HL-60/S4 treated with retinoic acid at 250 ng/mL for 4 days and 3 days (cell line): Measurements from ENCODE around the gene EIF4EBP2.

Experiments used
- in situ Hi-C: fragments of 300-500 bp; cut with MboI; formaldehyde crosslinking; loops from 2 replicates; pipeline ENCODE4 v1.7.0; 2022; ENCODE audit warnings: low sequenced_read_pairs

Gene EIF4EBP2

DNA sequence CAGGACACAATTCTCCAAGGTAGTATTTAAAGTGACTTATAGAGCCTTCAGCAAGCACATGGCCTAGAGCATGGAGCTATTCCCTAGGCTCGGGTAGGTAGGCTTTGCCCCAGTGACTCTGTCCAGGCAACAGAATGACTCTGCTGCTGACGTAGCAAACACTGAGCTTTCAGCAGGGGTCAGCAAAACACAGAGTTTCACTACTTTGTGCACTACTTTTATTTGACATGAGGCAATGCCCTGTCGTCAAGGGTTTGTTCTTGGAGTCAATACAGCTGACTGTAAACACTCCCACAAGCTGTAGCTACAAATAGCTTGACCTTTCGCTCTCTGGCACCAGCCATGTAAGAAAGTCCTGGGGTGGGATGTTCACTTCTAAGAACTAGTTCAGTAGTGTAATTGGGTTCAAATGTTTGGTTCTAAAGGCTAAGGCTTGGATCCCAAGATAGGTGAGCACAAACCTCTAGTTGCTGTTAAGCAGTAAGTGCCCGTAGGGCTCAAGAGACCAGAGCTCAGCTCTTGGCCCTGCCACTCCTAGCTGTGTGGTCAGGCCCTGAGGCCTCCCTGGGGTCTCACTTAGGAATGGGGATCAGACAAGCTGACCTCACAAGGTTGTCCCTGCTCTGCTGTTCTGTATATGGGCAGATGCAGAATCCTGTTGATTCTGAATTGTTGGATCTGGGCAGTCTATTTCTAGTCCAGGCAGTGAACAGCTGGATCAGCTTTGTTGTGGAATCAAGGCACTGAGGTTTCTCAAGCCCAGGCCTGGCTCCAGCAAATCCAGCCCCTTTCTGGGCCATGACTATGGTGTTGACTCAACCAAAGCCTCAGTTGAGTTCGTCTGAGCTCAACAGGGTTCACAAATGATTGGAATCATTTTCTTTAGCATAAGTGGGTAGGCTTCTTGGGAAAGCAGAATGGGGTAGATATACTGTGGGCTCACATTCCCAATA, 26.8 kb downstream of the EIF4EBP2 start:
- in situ Hi-C loops = no loop called here

DNA sequence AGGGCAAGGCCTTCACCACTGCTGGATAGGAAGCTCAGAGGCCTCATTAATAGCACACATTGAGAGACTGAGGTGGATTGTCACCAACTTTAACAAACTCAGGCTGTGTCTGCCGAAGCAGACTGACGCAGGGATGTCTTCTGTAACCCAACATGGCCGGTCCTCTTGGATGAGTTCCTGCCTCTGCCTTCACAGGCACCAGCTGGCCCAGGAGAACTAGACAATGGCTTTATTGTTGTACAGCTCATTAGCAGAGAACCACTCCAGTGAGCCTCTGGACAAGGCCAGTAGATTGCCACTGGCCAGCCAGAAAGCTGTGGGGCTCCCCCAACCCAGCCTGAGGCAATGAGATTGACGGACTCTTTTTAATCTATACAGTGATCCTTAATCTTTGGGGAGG, 28.2 kb downstream of the EIF4EBP2 start:
- in situ Hi-C loops = no loop called here

DNA sequence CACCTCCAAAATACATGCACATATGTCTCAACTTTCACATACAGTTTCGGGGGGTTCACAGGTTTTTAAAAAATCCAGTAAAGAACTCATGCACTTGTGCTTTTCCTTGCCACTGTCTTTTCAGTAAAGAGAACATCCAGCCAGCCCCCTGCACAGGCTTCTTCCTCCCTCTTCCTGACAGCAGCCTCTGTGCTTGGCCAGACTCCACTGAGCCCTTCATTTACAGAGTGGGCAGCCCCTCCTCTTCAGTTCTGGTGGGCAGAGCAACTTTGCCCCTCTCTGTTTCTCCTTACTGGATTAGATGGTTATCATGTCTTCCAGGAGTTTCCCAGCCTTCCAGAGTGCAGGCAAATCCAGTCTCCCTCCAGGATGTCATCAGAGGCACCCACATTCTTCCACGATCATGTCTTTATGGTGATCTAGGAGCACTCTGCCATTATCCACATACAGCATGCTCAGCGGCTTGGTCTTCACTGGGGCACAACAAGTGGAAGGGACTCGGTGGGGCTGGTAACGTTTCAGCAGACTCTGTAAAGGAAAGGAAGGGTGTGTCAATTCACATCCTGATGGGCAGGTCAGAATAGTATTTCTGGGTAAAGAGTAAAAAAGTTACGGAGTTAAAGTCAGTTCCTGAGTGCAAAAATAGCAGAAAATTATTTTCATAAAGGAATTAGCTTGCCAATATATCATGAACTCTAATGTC, 28.8 kb downstream of the EIF4EBP2 start:
- in situ Hi-C loops = no loop called here

DNA sequence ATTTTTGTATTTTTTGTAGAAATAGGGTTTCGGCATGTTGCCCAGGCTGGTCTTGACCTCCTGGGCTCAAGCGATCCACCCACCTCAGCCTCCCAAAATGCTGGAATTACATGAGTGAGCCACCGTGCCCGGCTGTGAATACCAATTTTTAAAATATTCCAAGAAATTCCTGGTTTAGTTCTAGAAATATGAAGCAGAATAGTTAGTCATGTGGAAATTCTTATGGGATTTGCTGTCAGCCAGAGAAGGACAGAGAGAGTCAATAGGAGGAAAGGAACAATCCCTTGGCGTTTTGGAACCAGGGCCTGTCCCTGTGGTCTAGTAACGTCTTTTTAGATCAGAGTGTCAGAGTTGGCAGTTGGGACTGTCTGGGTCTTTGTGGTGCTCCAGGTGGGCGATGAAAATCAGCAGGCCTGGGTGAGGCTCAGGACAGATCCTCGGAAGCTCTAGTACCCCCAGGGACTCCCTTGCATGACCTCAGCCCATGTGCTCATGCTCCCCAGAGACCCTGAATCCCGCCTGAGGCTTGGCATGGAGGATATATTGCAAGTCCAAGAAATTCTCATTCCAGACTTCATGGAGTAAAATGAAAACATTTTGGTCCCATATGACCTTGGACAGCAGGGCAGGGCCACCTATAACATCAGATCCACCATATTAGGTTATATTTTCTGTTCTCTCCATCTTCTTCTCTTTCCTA, 29.8 kb downstream of the EIF4EBP2 start:
- in situ Hi-C loops = no loop called here

DNA sequence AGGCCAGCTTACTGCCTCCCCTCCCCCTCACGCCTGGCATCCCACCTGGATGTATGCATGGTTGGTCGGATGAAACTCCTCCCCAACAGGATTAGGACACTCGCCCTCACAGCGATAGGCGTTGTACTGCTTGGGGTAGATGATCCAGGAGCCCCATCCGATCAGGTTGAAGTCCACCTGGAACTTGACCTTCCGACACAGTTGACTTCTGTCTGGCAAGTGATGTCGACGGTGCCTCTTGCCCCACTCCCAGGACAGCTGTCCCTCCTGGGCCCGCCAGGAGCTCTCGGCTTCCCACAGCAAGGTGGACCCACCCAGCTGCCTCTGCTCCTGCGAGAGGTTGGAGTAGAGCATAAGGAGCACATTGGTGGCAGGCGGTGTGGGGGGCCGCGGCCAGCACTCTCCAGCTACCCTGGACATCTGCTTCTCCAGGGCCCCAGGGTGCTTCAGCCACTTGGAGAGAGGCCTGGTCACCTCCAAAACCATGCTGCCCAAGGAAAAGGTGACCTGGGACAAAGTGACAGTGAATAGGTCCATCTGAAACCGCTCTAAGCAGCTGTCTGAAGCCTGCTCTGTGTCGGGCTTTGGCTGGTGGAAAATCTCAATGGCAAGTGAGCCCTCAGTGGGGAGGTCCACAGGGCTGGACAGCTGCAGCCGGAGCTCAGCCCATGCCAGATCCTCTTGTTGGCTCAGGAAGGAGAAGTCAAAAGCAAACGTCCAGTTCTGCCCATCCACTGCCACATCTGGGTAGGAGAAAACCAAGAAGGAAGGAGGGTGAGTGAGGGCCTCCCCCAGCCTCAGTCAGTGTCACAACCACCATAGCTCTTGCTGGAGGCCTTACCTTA, 31.5 kb downstream of the EIF4EBP2 start:
- in situ Hi-C loops = no loop called here

DNA sequence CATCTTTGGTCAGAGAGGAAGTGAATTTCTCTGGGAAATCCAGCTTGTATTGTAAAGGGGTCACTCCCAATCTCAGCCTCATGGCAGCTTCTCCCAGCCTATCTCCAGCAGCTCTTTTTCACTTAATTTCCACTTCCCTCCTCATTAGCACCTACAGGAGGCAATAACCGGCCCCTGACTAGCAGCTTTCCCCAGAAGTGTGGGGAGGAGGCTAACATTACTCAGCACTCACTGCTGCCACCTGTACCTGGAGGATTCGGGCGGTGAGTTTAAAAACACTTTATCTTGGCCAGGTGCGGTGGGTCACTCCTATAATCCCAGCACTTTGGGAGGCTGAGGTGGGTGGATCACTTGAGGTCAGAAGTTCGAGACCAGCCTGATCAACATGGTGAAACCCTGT, 33.8 kb downstream of the EIF4EBP2 start:
- in situ Hi-C loops = no loop called here

DNA sequence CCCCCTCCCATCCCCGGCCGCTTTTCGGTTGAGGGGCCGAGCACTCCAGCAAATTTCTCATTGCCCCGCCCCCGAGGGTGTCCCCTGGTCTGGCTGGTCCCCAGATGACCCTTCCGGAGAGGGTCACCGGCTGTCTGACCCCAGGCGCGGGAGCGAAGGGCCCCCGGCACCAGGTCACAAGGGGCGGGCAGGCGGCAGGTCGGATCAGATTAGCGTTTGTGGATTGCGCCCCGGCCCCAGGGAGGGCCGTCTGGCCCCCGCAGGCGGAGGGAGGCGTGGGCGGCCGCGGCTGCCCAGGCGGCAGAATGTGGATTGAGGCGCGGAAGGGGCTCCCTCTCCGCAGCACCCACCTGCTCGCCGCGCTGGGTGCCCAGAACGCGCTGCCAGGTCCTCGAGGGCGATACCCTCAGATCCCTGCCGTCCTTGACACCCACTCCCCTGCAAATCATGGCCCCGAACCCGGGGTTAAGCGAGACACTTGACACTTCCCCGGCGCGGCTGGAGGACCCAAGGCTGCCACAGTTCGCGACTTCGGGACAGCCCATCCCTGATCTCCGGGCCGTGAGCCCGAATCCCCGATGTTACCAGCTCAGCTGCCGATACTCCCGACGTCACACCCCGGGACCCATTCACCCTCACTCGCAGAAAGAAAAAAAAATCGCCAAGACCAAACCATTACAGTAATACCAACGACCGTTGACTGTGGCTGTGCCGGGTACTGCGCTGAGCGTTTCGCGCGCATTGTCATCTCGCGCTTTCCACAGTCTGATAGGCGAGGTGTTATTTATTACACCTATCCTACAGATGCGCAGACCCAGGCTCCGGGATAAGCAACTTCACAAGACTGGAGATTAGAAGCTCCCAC, 36.6 kb downstream of the EIF4EBP2 start:
- in situ Hi-C loops = no loop called here

DNA sequence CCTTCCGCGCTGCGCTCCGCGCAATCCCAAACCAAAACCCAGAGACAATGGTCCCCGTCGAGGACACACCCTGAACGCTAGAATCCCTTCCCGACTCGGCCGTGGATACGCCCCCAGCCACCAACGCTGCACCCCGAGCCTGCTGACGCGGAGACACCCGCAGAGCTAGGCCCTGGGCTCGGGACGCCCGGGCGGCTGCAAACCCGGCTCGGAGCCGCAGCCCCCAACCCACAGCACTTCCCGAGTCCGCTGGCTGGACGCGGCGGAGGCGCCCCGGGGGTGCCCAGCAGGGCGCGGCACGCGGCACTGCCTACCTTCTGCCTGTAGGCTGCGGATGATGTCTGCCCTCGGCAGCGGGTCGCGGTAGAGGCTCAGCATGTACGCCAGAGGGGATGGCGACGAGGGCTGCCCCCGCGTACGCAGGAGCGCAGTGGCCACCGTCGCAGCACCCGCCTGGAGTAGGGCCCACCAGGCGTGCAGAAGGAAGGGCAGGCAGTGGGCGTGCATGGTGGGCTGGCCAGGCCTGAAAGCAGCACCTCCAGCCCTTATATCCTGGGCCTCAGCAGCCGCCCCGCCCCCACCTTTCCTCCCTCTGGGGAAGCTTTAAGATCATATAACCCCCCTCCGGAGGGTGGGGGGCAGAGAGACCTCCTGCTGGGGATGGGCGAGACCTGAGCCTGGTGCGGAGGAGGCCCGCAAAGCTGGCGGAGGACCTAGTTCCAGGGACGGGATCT, 37.4 kb downstream of the EIF4EBP2 start, which contains the start of gene NODAL:
NODAL (minus strand) TSS at position 521 of the 734 bp plus-strand sequence; CDS start at position 507, 14 bp downstream.
- in situ Hi-C loops = no loop called here

DNA sequence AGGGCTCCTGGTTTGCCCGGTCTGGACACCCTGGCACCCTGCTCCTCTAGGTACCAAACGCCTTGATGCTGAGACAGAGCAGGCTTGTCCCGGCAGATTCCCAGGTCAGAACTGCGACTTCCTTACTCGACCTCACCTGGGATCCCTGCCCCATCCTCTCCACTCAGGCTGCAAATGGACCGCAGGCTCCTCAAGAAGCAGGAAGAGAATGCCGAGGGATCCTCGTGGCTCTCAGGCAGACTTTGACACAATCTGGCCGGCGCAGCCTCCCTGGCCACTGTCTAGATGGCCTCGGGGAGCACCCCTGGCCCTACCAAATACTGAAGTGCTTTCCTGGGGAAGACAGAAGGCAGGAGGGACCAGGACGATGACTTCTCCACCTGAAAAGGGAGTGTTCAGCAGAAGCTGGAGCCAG, 38.0 kb downstream of the EIF4EBP2 start:
- in situ Hi-C loops = no loop called here

DNA sequence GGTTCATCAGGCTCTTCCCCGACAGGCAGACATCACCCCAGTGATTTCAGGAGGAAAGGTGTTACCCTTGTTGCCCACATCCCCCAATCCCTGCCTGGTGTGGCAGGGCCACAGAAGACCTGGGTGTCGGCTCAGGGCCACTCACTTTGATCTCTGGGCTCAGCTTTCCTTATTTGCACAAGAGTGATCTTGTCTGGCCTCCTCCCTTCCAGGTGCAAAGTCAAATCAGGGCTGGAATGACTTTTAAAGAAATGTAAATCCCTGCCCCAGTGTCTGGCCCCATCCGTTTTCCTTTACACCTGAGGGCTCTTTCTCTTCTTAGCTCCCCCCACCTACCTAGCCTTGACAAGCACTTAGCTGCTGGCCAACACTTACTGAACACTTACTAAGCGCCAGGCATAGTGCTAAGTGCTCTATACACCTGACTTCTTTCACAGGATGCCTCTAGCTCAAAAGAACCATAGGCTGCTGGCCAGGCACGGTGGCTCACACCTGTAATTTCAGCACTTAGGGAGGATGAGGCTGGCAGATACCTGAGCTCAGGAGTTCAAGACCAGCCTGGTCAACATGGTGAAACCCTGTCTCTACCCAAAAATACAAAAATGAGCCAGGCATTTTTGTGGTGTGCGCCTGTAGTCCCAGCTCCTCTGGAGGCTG, 38.5 kb downstream of the EIF4EBP2 start:
- in situ Hi-C loops = no loop called here

DNA sequence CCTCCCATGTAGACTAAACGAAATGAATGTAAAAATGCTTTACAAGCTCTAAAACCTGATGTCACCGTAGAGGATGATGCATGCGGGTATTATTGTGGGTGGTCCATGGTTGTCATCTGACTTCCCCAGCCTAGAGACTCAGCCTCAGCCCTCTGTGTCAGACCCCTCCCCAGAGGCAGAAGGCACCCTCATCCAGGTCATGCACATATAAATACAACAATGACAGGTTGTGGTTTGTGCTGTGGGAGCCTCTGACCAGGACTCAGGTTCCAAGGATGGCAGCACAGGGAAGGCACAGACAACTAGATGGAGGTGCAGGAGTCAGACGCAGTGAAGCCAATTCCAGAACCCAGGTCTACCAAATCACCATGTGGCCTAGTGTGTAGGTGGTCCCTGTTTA, 40.8 kb downstream of the EIF4EBP2 start:
- in situ Hi-C loops = no loop called here

DNA sequence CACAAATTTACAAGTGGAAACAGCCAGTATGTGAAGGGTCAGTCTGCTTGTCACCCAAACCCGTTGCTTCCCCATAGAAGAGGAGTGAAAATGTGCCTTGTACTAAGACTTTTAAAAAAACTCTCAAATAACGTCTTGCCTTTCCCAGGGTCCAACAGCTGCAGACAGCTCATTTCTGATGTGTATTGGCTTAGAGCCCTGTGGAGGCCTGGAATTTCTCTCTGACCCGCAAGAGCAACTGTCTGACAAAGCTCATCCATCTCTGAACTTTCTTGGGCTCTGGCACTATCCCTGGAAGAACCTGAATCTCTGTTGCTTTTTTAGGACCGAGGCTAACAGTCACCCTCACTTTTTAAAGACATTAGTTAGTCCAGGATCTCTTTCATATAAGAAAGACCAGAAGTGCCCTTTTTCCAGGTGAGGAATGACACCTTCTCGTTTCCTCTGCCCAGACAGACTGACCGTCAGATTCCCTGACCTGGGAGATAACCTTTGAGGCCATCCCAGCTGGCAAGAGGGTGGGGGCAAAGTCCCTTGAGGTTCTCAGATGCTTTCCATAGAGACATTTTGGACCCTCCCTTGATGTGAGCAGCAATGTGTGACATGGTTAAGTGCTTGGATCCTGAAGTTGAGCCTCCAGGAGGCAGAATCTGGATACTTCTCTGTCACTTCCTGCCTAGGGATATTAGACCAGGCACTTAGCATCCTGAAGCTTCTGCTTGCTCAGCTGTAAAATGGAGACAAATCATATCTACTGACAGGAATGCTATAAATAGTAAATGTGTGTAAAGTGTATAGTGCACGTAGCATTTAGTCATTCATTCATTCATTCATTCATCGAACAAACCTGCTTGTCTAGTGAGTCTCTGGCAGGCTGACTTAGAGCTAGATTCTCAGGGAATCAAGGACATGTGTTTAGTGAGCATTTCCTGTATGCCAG, 42.0 kb downstream of the EIF4EBP2 start:
- in situ Hi-C loops = no loop called here

DNA sequence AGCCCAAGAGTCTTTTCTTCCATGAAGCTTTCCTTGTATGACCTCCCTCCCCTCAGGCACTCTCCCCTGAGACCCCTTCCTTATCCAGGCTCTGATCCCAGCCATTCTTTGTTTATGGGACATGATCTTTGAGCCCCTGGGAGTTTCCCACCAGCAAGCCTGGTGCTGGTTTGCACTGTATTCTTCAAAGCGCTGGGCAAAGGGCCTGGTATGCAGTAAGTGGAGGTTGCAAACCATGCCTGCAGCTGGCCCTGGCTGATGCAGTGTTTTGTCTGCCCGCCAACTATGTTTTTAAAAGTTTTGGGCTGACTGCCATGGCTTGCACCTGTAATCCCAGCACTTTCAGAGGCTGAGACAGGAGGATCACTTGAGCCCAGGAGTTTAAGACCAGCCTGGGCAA, 44.3 kb downstream of the EIF4EBP2 start:
- in situ Hi-C loops = no loop called here

DNA sequence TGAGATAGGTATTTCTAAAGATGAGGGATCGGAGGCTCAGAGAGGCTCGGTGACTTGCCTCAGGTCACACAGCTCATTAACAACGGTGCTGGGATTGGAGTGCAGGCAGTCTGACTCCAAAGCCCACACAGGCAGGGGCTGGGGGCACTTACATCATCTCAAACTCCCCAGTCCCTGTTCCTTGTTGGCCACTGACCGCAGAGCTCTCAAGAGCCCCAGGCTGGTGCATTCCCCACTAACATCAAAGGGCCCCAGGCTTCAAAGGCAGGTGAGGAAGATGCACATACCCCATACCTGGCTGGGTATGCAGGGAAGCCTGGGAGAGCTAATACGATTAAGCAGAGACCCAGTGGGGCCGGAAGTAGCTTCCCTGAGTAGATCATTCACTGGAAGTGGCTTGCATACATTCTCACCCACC, 51.3 kb downstream of the EIF4EBP2 start:
- in situ Hi-C loops = no loop called here

DNA sequence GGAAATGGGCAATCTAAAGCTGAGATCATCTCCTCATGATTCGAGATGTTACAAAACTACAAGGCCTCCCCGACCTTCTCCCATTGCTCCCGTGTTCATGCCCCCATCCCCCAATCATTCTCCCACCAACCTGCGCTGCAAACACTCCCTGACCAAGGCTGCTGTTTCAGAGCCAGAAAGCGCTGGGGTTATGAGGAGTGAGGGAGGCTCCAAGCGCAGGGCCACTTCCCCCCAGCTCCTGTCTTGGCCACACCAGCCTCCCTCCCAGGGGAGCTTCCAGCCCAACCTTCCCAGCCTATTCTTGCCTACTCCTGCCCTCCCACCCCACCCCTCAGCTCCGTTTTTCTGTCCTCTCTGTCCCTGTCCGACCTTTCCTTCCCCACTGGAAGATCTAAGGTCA, 52.2 kb downstream of the EIF4EBP2 start:
- in situ Hi-C loops = no loop called here

DNA sequence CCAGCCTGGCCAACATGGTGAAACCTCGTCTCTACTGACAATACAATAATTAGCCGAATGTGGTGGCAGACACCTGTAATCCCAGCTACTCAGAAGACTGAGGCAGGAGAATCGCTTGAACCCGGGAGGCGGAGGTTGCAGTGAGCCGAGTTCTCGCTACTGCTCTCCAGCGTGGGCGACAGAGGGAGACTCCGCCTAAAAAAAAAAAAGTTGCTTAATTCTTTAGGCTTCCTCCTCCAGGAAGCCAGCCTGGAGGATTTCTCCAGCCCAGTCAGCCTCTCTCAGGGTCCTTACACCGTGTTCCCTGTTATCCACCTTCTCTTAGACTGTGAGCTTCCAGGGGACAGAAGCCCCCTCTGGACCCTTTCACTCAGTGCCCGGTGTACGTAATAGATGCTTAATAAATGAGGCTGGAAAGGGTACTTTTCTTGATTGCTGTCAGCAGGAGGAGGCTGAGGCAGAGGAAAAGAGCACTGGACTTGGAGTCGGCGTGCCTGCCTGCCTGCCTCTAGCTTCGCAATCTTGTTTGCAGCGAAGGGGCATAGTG, 53.9 kb downstream of the EIF4EBP2 start:
- in situ Hi-C loops = no loop called here
